D721Med (cell line): ENCODE measurements around the gene NPB.

Source experiments
- DNase-seq: peaks from one replicate; pipeline ENCODE4 v3.0.0; 2011; ENCODE audit warnings: low spot score; ENCODE audit not compliant: insufficient read length
- FAIRE-seq: peaks from 2 replicates; lab custom pipeline; 2011; peaks lifted over from hg19 to GRCh38; lab: Jason Lieb, UNC
- TF ChIP-seq, protein P1 (sequence below): IDR thresholded peaks from 2 replicates; pipeline ENCODE4 v1.5.1; 2012; ENCODE audit warnings: mild to moderate bottlenecking, control low read depth; ENCODE audit not compliant: insufficient read depth; ENCODE audit errors: missing control alignments

The NPB gene

DNA sequence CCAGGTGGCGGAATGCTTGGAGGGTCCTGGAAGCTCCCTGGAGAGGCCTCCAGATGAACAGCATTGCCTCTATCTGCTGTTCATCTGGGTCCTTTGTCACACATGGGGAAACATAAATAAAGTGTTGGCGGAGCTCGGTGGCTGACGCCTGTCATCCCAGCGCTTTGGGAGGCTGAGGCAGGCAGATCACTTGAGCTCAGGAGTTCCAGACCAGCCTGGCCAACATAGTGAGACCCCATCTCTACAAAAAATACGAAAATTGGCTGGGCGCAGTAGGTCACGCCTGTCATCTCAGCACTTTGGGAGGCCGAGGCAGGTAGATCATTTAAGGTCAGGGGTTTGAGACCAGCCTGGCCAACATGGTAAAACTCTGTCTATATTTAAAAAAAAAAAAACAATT, 42.8 kb downstream of the NPB start:
- DNase-seq (no peak), FAIRE-seq (no peak)
- TF ChIP-seq, protein P1, sequence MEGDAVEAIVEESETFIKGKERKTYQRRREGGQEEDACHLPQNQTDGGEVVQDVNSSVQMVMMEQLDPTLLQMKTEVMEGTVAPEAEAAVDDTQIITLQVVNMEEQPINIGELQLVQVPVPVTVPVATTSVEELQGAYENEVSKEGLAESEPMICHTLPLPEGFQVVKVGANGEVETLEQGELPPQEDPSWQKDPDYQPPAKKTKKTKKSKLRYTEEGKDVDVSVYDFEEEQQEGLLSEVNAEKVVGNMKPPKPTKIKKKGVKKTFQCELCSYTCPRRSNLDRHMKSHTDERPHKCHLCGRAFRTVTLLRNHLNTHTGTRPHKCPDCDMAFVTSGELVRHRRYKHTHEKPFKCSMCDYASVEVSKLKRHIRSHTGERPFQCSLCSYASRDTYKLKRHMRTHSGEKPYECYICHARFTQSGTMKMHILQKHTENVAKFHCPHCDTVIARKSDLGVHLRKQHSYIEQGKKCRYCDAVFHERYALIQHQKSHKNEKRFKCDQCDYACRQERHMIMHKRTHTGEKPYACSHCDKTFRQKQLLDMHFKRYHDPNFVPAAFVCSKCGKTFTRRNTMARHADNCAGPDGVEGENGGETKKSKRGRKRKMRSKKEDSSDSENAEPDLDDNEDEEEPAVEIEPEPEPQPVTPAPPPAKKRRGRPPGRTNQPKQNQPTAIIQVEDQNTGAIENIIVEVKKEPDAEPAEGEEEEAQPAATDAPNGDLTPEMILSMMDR, result no peak

GRCh38 chr17:81947189-81947588, 45.2 kb downstream of the NPB start, which contains the start of gene MYADML2:
Gene MYADML2 (minus strand): TSS chr17:81947233. CDS start chr17:81941741, 5,492 bp downstream.
- FAIRE-seq (no peak), DNase-seq (no peak)
- TF ChIP-seq, protein P1, result no peak

- no peak for FAIRE-seq
Observed at GRCh38 chr17:81948635-81949378, 46.8 kb downstream of the NPB start.

GRCh38 chr17:81950501-81950900, 48.5 kb downstream of the NPB start:
- TF ChIP-seq, protein P1, result no peak
- FAIRE-seq (no peak), DNase-seq (no peak)

More at GRCh38 chr17:81948635-81949378, 46.8 kb downstream of the NPB start:
- TF ChIP-seq, protein P1, result no peak
- DNase-seq, result no peak

GRCh38 chr17:81951785-81952684, 50.0 kb downstream of the NPB start:
- DNase-seq, result no peak
- FAIRE-seq, result no peak
- TF ChIP-seq, protein P1, result no peak
